ENCODE results near the gene SAMD5. TPM values are rescaled to one million over a fixed set of nuclear protein-coding genes. Genes with fewer than 3 reads are reported as not detected.

Gene SAMD5
- total RNA-seq, 1 donor: 1.1 TPM

DNA sequence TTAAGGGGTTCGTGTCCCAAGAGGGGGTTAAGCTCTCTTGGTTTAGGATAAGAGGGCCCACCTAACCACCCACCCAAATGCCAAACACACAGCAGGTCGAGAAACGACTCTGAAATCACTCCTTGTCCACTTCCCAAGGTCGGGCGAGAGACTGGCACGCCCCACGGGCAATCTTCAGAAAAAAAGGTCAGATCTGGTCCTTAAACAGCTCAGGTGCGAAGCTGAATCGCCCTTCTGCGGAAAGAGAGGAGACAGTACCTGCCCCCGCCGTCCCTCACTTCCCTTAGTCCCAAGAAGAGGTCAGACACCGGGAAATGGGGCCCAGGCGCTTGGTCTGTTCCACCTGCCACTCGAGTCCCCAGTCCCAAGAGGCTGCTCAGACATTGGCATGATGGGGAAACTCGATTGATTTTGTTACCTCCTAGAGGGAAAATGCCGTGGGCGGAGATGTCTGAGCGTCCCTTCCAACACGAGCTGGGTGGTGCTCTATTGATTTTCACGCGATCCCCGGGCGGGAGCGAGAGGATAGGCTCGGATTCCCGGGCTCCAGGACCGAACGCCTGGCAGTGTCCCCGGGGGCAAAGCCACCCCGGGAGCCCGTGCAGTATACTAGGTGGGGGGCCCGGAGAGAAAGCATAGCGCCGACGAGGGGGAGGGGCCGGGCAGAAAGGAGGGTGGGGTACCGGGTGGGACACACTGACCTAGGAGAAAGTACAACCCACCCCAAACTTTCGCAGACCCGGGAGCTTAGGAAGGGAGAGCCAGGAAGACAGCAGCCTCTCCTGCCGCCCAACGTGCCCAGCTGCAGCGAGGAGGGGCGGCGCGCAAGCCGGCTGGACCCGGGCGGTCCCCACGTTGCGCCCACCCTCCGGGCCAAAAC, 1.1 kb upstream of the SAMD5 start:
- Histone ChIP-seq H3K4me3 (ENCODE audit: insufficient read depth, low read length) (peak overlapping the region; percentile 67), H3K4me1 (ENCODE audit: insufficient read depth, low read length) (peaks cover 12% of the 10 kb centered on the region), H3K36me3 (ENCODE audit: insufficient read depth, low read length) (no peaks in the 10 kb centered on the region), H3K79me2 (ENCODE audit: insufficient read depth, low read length) (no peaks in the 10 kb centered on the region), H2AFZ (ENCODE audit: low read length) (peak overlapping the region; percentile 77), H4K20me1 (ENCODE audit: insufficient read depth, low read length) (no peaks in the 10 kb centered on the region), H3K27me3 (ENCODE audit: insufficient read depth, low read length) (peaks cover 36% of the 10 kb centered on the region), H3K27ac (ENCODE audit: low read depth, low read length) (no peak overlapping the region), H3K4me2 (ENCODE audit: insufficient read depth, low read length) (peak overlapping the region; percentile 85), H3K9me3 (ENCODE audit: low read depth, low read length) (no peaks in the 10 kb centered on the region)
- TF ChIP-seq CTCF (IDR thresholded peaks at IDR 0.05; ENCODE audit: extremely low read depth, low read depth, low read length): no peak
- peak; percentile 76 for DNase-seq (ENCODE audit: insufficient read length, low spot score, missing footprints)

- H3K4me1 ChIP-seq (ENCODE audit: insufficient read depth, low read length): peaks cover 12% of the 10 kb centered on the region
- peak overlapping the region; percentile 67 for H3K4me3 ChIP-seq (ENCODE audit: insufficient read depth, low read length)
- peak overlapping the region; percentile 85 for H3K4me2 ChIP-seq (ENCODE audit: insufficient read depth, low read length)
- no peak for TF ChIP-seq CTCF (IDR thresholded peaks at IDR 0.05; ENCODE audit: extremely low read depth, low read depth, low read length)
- H3K27me3 ChIP-seq (ENCODE audit: insufficient read depth, low read length): peaks cover 32% of the 10 kb centered on the region
- no peaks in the 10 kb centered on the region for H3K79me2 ChIP-seq (ENCODE audit: insufficient read depth, low read length)
- no peaks in the 10 kb centered on the region for H3K36me3 ChIP-seq (ENCODE audit: insufficient read depth, low read length)
- no peak overlapping the region for H3K27ac ChIP-seq (ENCODE audit: low read depth, low read length)
- no peaks in the 10 kb centered on the region for H4K20me1 ChIP-seq (ENCODE audit: insufficient read depth, low read length)
- DNase-seq (ENCODE audit: insufficient read length, low spot score, missing footprints): peak; percentile 65
- H2AFZ ChIP-seq (ENCODE audit: low read length): peak overlapping the region; percentile 81
- no peaks in the 10 kb centered on the region for H3K9me3 ChIP-seq (ENCODE audit: low read depth, low read length)
Measured at GRCh38 chr6:147508866-147509608, 547 bp downstream of the SAMD5 start.

GRCh38 chr6:147509891-147510290, 1.4 kb downstream of the SAMD5 start:
- Histone ChIP-seq H4K20me1 (ENCODE audit: insufficient read depth, low read length) (no peaks in the 10 kb centered on the region), H3K79me2 (ENCODE audit: insufficient read depth, low read length) (no peaks in the 10 kb centered on the region), H3K4me1 (ENCODE audit: insufficient read depth, low read length) (peaks cover 12% of the 10 kb centered on the region), H3K4me3 (ENCODE audit: insufficient read depth, low read length) (no peak overlapping the region), H3K4me2 (ENCODE audit: insufficient read depth, low read length) (no peak overlapping the region), H2AFZ (ENCODE audit: low read length) (no peak overlapping the region), H3K9me3 (ENCODE audit: low read depth, low read length) (no peaks in the 10 kb centered on the region), H3K27ac (ENCODE audit: low read depth, low read length) (no peak overlapping the region), H3K27me3 (ENCODE audit: insufficient read depth, low read length) (peaks cover 32% of the 10 kb centered on the region), H3K36me3 (ENCODE audit: insufficient read depth, low read length) (no peaks in the 10 kb centered on the region)
- DNase-seq (ENCODE audit: insufficient read length, low spot score, missing footprints): no peak
- TF ChIP-seq CTCF (IDR thresholded peaks at IDR 0.05; ENCODE audit: extremely low read depth, low read depth, low read length): no peak
